Epithelial cell of prostate (primary cell): ENCODE data around the gene BEND7.

ENCODE experiments used
- DNase-seq: peaks from one replicate; pipeline ENCODE4 v3.0.0-alpha.2; 2011; ENCODE audit warnings: low read depth, low spot score
- H3K27ac ChIP-seq: fragments of 450-650 bp; 2 replicates; pipeline ENCODE4 v1.5.1; 2017; ENCODE audit warnings: mild to moderate bottlenecking

BEND7 gene

DNA sequence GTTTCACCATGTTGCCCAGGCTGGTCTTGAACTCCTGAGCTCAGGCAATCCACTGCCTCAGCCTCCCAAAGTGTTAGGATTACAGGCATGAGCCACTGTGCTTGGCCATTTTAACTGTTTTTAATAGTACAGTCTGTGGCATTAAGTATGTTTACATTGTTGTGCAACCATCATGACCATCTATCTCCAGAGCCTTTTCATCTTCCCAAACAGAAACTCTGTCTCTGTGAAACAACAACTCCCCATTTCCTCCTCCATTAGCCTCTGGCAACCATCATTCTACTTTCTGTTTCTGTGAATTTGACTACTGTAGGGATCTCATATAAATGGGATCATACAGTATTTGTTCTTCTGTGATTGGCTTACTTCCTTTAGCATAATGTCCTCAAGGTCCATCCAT lies 132.4 kb downstream of the BEND7 start:
- peak; percentile 24 for DNase-seq
- H3K27ac ChIP-seq, result no peak overlapping the region

DNA sequence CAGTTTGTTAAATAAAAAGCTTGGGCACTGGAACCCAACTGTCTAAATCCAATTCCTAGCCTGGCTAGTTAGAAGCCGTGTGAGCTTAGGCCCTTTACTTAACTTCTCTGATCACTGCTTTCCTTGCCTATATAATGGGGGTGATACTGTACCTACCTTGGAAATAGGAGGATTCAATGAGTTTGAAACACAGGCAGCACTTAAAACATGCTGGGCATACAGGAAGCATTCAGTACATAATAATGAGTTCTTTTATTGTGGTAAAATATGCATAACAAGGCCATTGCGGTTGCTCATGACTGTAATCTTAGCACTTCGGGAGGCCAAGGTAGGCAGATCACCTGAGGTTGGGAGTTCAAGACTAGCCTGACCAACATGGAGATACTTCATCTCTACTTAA lies 133.3 kb downstream of the BEND7 start:
- no peak for DNase-seq

DNA sequence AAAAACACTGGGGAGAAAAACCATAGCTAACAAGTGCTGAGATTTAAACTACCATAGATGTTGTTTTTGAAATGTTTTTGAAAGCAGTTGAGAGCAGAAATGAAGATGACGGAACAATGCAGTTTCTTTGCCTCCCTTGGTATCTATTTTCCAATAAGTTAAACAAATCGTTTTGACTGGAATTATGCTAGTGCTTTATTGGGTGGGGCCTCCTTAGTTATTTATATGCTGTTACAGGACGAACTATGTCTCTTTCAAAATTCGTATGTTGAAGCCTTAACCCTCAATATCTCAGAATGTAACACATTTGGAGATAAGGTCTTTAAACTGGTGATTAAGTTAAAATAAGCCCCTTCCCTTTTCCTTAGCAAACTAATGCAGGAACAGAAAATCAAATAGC lies 135.2 kb downstream of the BEND7 start:
- no peak overlapping the region for H3K27ac ChIP-seq
- DNase-seq, result no peak

More for the DNA sequence above, 133.3 kb downstream of the BEND7 start:
- no peak overlapping the region for H3K27ac ChIP-seq

DNA sequence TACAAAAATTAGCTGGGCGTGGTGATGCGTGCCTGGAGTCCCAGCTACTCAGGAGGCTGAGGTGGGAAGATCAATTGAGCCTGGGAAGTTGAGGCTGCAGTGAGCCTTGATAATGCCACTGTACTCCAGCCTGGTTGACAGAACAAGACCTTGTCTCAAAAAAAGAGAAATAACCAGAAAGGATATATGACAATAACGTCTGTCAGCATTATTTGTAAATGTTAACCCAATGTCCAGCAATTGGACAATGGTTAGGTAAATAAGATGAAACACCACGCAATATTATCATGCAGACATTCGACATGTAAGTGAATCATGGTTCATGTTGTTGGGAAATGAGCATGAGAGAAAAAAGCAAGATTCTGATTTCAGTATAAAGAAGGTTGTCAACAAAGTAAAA lies 136.1 kb downstream of the BEND7 start:
- no peak for DNase-seq
- no peak overlapping the region for H3K27ac ChIP-seq
